ENCODE results near the gene TSEN15. TPM values are rescaled to one million over a fixed set of nuclear protein-coding genes. Genes with fewer than 3 reads are reported as not detected.

Gene TSEN15
- polyA plus RNA-seq, 1 donor (not counting 4 experiments of a cell fraction or from before 2014, with no cell fraction given) = 46.7 TPM

DNA sequence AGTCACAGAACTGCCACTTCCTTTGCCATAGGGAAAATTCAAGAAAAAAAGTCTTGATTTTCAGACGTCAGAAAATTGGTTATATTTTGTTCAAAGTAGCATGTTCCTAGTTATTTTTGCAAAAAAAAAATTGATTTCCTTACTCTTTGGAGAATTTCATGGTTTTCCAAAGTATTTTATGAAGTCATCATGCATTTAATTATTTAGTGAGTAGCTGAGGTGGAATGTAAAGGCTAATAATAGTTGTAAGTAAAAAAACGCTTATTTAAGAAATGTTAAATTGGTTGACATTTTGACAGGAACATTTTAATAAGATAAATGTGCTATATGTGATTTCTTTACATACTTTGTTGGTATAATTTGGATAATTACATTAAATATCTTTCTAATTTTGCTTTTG lies 20.8 kb downstream of the TSEN15 start:
- H3K9me1 ChIP-seq (ENCODE audit: control insufficient read depth, extremely low read depth, insufficient read depth, low read length) = no peaks in the 10 kb centered on the region
- DNase-seq (ENCODE audit: low read depth, low spot score) = no peak
- H4K20me1 ChIP-seq (ENCODE audit: control insufficient read depth, extremely low read depth, insufficient read depth, low read length) = no peaks in the 10 kb centered on the region
- dilution Hi-C loops (cut with MboI; ENCODE audit: extremely low pct_ligation_motif_present, low sequenced_read_pairs) = no loop called here
- no peak overlapping the region for H2AFZ ChIP-seq (ENCODE audit: control insufficient read depth, low read length)
- no peak overlapping the region for H3K9ac ChIP-seq (ENCODE audit: control insufficient read depth, extremely low read depth, insufficient read depth, low read length)
- no peak for TF ChIP-seq CTCF (optimal IDR thresholded peaks at IDR 0.05 in 1 of 3, IDR thresholded peaks at IDR 0.05 in 1 of 3, conservative IDR thresholded peaks at IDR 0.05 in 1 of 3; ENCODE audit: extremely low read depth in 1 of 3, insufficient read depth in 2 of 3, low read length in 3 of 3)
- TF ChIP-seq EZH2 (IDR thresholded peaks at IDR 0.05; ENCODE audit: low read length) = no peak
- H3K4me2 ChIP-seq (ENCODE audit: control insufficient read depth, extremely low read depth, insufficient read depth, low read depth, low read length) = no peak overlapping the region
- H3K4me1 ChIP-seq (ENCODE audit: control insufficient read depth, extremely low read depth, insufficient read depth, low read length) = no peaks in the 10 kb centered on the region
- H3K36me3 ChIP-seq (ENCODE audit: control insufficient read depth in 2 of 2, extremely low read depth in 1 of 2, insufficient read depth in 2 of 2, low read length in 2 of 2) = peaks cover 0 to 3% of the 10 kb centered on the region in 2 experiments
- FAIRE-seq = no peak
- no peaks in the 10 kb centered on the region for H3K79me2 ChIP-seq (ENCODE audit: control insufficient read depth, insufficient read depth, low read length)
- H3K4me3 ChIP-seq (ENCODE audit: control insufficient read depth in 2 of 3, extremely low read depth in 1 of 3, insufficient read depth in 2 of 3, low read depth in 1 of 3, low read length in 3 of 3) = no peak overlapping the region
- H3K9me3 ChIP-seq (ENCODE audit: control insufficient read depth, low read depth, low read length) = no peaks in the 10 kb centered on the region
- H3K27me3 ChIP-seq (ENCODE audit: control insufficient read depth, extremely low read depth, insufficient read depth, low read length) = no peaks in the 10 kb centered on the region
- H3K27ac ChIP-seq (ENCODE audit: control insufficient read depth, insufficient read depth, low read length) = no peak overlapping the region

GRCh38 chr1:184074383-184074782 lies 22.9 kb downstream of the TSEN15 start:
- Histone ChIP-seq H3K9me1 (ENCODE audit: control insufficient read depth, extremely low read depth, insufficient read depth, low read length) (no peaks in the 10 kb centered on the region), H3K9ac (ENCODE audit: control insufficient read depth, extremely low read depth, insufficient read depth, low read length) (no peak overlapping the region), H3K9me3 (ENCODE audit: control insufficient read depth, low read depth, low read length) (no peaks in the 10 kb centered on the region), H3K27me3 (ENCODE audit: control insufficient read depth, extremely low read depth, insufficient read depth, low read length) (no peaks in the 10 kb centered on the region), H3K36me3 (ENCODE audit: control insufficient read depth in 2 of 2, extremely low read depth in 1 of 2, insufficient read depth in 2 of 2, low read length in 2 of 2) (peaks cover 0 to 3% of the 10 kb centered on the region in 2 experiments), H3K4me1 (ENCODE audit: control insufficient read depth, extremely low read depth, insufficient read depth, low read length) (no peaks in the 10 kb centered on the region), H2AFZ (ENCODE audit: control insufficient read depth, low read length) (no peak overlapping the region), H4K20me1 (ENCODE audit: control insufficient read depth, extremely low read depth, insufficient read depth, low read length) (no peaks in the 10 kb centered on the region), H3K27ac (ENCODE audit: control insufficient read depth, insufficient read depth, low read length) (no peak overlapping the region), H3K79me2 (ENCODE audit: control insufficient read depth, insufficient read depth, low read length) (no peaks in the 10 kb centered on the region), H3K4me2 (ENCODE audit: control insufficient read depth, extremely low read depth, insufficient read depth, low read depth, low read length) (no peak overlapping the region), H3K4me3 (ENCODE audit: control insufficient read depth in 2 of 3, extremely low read depth in 1 of 3, insufficient read depth in 2 of 3, low read depth in 1 of 3, low read length in 3 of 3) (no peak overlapping the region)
- TF ChIP-seq CTCF (optimal IDR thresholded peaks at IDR 0.05 in 1 of 3, IDR thresholded peaks at IDR 0.05 in 1 of 3, conservative IDR thresholded peaks at IDR 0.05 in 1 of 3; ENCODE audit: extremely low read depth in 1 of 3, insufficient read depth in 2 of 3, low read length in 3 of 3) = no peak
- no peak for TF ChIP-seq EZH2 (IDR thresholded peaks at IDR 0.05; ENCODE audit: low read length)
- no peak for FAIRE-seq
- DNase-seq (ENCODE audit: low read depth, low spot score) = no peak
- dilution Hi-C loops (cut with MboI; ENCODE audit: extremely low pct_ligation_motif_present, low sequenced_read_pairs) = no loop called here

All from keratinocyte (primary cell).